Measurements from ENCODE around the gene RARRES1. TPM values are rescaled to one million over a fixed set of nuclear protein-coding genes. Genes with fewer than 3 reads are reported as not detected.
A peak's percentile ranks its signal among the peaks of the same experiment; 100 is the strongest.

The RARRES1 gene
- total RNA-seq, 2 experiments from 2014 or later: not detected

DNA sequence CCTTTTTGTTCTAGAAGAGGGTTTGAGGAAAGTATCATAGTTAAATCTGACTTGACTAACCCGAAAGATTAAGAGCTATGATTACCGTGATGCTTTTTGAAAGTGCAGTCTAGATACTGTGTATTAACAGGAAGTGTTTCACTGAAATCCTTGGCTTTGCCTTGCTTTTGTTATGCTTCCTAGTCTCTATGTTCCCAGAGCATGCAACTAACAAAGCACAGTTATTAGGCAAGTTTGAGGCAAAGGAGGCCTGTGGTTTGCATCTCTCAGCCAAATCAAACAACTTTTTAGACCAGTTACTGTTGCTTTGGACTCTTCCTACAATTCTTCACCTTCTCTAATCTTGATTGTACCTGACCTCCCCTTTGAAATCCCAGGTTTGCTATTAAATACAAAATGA lies 63.8 kb downstream of the RARRES1 start:
- peaks cover 41% of the 10 kb centered on the region for H3K36me3 Mint-ChIP-seq
- H3K9me3 Mint-ChIP-seq: no peaks in the 10 kb centered on the region
- H3K4me1 Mint-ChIP-seq (ENCODE audit: low read depth): peaks cover 12% of the 10 kb centered on the region
- POLR2A ChIA-PET: no interaction called here
- H3K27me3 Mint-ChIP-seq: no peaks in the 10 kb centered on the region
- H3K4me3 Mint-ChIP-seq: no peak overlapping the region
- no peak for DNase-seq
- intact Hi-C loops (cut with micrococcal nuclease): no loop called here
- no peak overlapping the region for H3K27ac Mint-ChIP-seq
- CTCF ChIA-PET: interaction anchor here (1.0 kb wide), 1 partner anchor 123 kb away, joined by 3 read pairs; no protein-coding TSS in a partner anchor

DNA sequence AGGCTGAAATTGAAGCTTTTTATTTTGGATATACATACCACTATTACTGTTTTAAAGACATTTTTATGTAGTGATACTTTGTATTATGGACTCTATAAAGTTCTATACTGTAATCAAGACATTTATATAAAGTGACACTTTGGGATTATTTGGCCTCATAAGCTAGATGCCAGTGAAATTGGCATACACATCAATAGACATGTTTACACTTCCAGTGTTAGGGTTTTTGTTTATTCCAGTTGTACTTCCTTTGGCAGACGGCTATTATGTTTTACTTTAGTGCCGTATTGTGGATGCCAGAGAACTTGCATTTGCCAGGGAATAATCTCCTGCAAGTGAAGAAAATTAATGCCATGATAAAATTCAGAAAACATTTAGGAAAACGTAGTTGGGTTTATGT lies 65.8 kb downstream of the RARRES1 start:
- Mint-ChIP-seq H3K27ac (no peak overlapping the region), H3K27me3 (no peaks in the 10 kb centered on the region), H3K4me1 (ENCODE audit: low read depth) (peaks cover 4% of the 10 kb centered on the region), H3K4me3 (no peak overlapping the region), H3K9me3 (no peaks in the 10 kb centered on the region), H3K36me3 (peaks cover 44% of the 10 kb centered on the region)
- intact Hi-C loops (cut with micrococcal nuclease): no loop called here
- POLR2A ChIA-PET: no interaction called here
- CTCF ChIA-PET: no interaction called here
- DNase-seq: no peak

DNA sequence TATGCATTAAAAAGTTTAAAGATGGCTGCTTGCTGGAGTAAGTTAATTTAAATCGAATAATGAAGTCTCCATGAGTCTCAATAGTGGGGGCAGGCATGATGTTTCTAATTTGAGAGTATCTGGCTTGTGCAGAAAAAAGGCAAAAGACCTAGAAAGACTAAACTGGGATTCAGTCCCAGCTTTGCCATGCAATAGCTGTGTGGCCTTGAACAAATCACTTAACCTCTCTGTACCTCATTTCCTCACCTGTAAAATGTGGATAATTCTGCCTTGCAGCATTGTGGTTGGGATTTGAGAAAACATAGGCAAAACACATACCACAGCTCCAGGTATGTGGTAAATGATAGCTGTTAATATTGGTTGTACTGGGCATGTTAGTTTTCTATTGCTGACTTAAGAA lies 68.4 kb downstream of the RARRES1 start:
- intact Hi-C loops (cut with micrococcal nuclease): no loop called here
- POLR2A ChIA-PET: interaction anchor here (1.3 kb wide), 1 partner anchor 9 kb away, joined by 5 read pairs; the partner anchor contains the start of gene LXN
- Mint-ChIP-seq H3K27me3 (no peaks in the 10 kb centered on the region), H3K36me3 (peaks cover 46% of the 10 kb centered on the region), H3K4me3 (no peak overlapping the region), H3K9me3 (no peaks in the 10 kb centered on the region), H3K4me1 (ENCODE audit: low read depth) (peaks cover 3% of the 10 kb centered on the region), H3K27ac (no peak overlapping the region)
- CTCF ChIA-PET: interaction anchor here (1.1 to 2.5 kb wide), 2 partner anchors 19 to 63 kb away, joined by 3 to 8 read pairs; partner anchors contain the start of gene GFM1
- DNase-seq: no peak

DNA sequence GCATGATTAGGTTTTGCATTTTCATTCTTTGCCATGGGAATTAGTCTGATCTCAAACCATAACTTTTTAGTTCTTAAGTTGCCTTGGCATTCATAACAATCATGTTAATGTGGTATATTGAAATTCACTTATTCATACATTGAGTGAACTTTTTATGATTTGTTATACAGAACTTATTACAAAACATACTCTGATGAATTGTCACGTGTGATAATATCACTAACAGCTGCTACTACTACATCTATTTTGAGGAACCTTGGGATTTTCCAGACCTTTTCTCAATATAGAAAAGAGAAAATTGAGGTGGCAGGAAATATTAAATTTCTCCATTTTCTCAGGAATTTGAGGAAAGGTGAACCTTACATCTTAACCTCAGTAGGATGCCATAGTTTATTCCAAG lies 69.0 kb downstream of the RARRES1 start:
- CTCF ChIA-PET: interaction anchor here (0.7 to 2.5 kb wide), 3 partner anchors 9 to 130 kb away, joined by 3 to 8 read pairs (median 4); partner anchors contain the start of genes GFM1 and LXN
- intact Hi-C loops (cut with micrococcal nuclease): no loop called here
- Mint-ChIP-seq H3K4me1 (ENCODE audit: low read depth) (peaks cover 5% of the 10 kb centered on the region), H3K36me3 (peaks cover 41% of the 10 kb centered on the region), H3K27ac (no peak overlapping the region), H3K4me3 (no peak overlapping the region), H3K9me3 (no peaks in the 10 kb centered on the region), H3K27me3 (no peaks in the 10 kb centered on the region)
- POLR2A ChIA-PET: interaction anchor here (1.3 kb wide), 1 partner anchor 9 kb away, joined by 5 read pairs; the partner anchor contains the start of gene LXN
- DNase-seq: no peak

DNA sequence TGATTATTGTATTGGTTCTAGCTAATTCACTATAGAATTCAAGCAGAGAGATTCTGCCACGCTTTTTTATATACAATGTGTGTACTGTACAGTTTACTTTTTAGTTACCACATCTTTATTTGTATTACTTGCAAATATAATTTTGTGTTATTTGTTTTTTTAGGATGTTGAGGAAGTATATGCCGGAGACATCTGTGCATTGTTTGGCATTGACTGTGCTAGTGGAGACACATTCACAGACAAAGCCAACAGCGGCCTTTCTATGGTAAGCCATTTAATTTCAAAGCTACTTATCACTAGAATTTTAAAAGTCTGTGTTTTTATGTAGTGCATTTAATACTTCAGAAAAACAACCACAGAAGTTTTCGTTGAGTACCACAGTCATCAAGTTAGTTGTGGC lies 71.5 kb downstream of the RARRES1 start:
- ChIA-PET CTCF (interaction anchor here (1.2 to 4.3 kb wide), 8 partner anchors 10 to 134 kb away, joined by 4 to 66 read pairs (median 21); partner anchors contain the start of genes GFM1 and LXN), POLR2A (no interaction called here)
- no peak for DNase-seq
- Mint-ChIP-seq H3K27ac (no peak overlapping the region), H3K36me3 (peaks cover 44% of the 10 kb centered on the region), H3K4me1 (ENCODE audit: low read depth) (peaks cover 5% of the 10 kb centered on the region), H3K4me3 (no peak overlapping the region), H3K27me3 (no peaks in the 10 kb centered on the region), H3K9me3 (no peaks in the 10 kb centered on the region)
- intact Hi-C loops (cut with micrococcal nuclease): no loop called here

DNA sequence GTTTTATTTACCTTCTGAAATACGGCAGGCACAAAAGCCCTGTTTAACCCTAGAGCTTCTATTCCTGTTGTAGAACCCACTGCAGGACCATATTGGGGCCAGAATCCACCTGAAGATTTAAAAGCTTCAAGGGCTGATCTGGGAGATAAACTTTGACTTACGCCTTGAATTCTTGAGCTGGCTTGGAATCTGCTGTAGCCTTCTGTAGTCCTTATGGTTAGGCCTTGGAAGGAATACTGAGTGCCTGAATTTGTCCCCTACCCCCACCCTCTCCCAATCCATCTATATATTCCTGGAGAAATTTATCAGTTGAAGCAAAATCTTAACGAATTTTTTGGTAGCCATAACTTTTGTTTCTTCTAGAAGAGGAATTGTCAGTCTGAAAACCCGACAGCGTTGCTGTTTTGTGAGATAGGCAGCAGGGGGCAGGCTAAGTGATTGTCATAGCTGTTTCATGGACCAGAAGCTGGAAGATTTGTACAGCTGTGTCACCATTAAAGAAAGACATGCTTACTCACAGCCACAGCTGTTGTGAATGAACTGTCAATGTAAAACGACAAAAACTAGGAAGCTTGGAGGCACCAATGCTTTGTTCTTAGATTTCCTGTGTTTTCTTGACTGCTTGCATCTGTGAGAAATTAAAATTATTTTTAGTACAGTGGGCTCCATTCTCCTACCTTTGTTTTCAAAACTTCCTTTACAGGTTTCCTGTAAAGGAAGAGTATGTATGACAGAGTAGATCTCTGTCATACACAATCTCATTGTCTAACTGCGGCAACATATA lies 72.6 kb downstream of the RARRES1 start:
- peak; percentile 72 for DNase-seq
- Mint-ChIP-seq H3K36me3 (peaks cover 40% of the 10 kb centered on the region), H3K27ac (no peak overlapping the region), H3K27me3 (no peaks in the 10 kb centered on the region), H3K9me3 (no peaks in the 10 kb centered on the region), H3K4me1 (ENCODE audit: low read depth) (peaks cover 5% of the 10 kb centered on the region), H3K4me3 (no peak overlapping the region)
- intact Hi-C loops (cut with micrococcal nuclease): loop anchor here (1.0 kb wide), 3 partner anchors 10 to 132 kb away; partner anchors contain the start of gene LXN
- ChIA-PET CTCF (interaction anchor here (0.5 to 4.3 kb wide), 19 partner anchors 10 to 1303 kb away, joined by 3 to 66 read pairs (median 5); partner anchors contain the start of genes GFM1, LXN and MFSD1), POLR2A (interaction anchor here (0.9 to 1.5 kb wide), 2 partner anchors 15 to 132 kb away, joined by 3 to 9 read pairs; partner anchors contain the start of gene GFM1)

DNA sequence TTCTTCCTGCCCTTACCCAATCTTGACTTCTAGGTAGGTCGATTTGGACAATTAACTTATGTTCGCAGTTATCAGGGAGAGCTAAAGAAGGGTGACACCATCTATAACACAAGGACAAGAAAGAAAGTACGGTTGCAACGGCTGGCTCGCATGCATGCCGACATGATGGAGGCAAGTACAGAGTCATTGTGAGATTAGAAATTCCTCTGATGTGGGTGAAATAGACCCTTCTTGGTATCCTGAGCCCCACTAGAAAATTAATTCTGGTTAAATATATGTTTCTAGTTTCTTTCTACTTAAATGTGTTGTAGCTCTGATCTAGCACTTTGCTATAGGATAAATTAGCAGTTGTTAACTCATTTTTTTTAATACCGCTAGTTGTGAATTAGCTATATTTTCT lies 73.4 kb downstream of the RARRES1 start:
- intact Hi-C loops (cut with micrococcal nuclease): loop anchor here (1.0 kb wide), 3 partner anchors 10 to 132 kb away; partner anchors contain the start of gene LXN
- H3K36me3 Mint-ChIP-seq: peaks cover 33% of the 10 kb centered on the region

DNA sequence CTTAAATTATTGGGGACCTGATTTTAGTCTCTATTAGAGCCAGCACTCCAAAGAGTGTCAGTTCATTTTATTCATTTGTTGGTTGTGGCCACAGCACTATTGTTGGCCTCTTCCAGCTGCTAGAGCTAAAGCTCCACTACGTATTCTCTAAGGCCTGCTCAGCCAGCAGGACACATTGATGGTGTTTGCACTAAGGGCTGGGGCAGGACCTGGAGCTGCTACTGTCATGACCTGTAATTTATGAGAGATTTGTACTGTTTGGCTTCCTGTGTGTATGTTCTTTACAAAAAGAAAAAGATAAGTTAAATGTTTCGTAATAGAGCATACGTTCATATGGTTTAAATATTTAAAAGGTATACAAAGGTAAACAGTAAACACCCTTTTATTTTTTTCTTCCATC lies 79.8 kb downstream of the RARRES1 start:
- Mint-ChIP-seq H3K4me1 (ENCODE audit: low read depth) (peaks cover 6% of the 10 kb centered on the region), H3K36me3 (peaks cover 46% of the 10 kb centered on the region), H3K27ac (no peak overlapping the region), H3K27me3 (no peaks in the 10 kb centered on the region), H3K4me3 (no peak overlapping the region), H3K9me3 (no peaks in the 10 kb centered on the region)
- CTCF ChIA-PET: interaction anchor here (1.4 to 1.7 kb wide), 2 partner anchors 8 to 19 kb away, joined by 5 to 9 read pairs; partner anchors contain the start of genes GFM1 and LXN
- DNase-seq: no peak
- POLR2A ChIA-PET: no interaction called here
- intact Hi-C loops (cut with micrococcal nuclease): no loop called here

More for the DNA sequence above, 73.4 kb downstream of the RARRES1 start:
- Mint-ChIP-seq H3K9me3 (no peaks in the 10 kb centered on the region), H3K27ac (no peak overlapping the region), H3K4me1 (ENCODE audit: low read depth) (peaks cover 5% of the 10 kb centered on the region), H3K27me3 (no peaks in the 10 kb centered on the region), H3K4me3 (no peak overlapping the region)
- POLR2A ChIA-PET: interaction anchor here (0.9 to 1.5 kb wide), 2 partner anchors 14 to 132 kb away, joined by 3 to 9 read pairs; partner anchors contain the start of gene GFM1
- CTCF ChIA-PET: interaction anchor here (0.9 to 4.3 kb wide), 12 partner anchors 9 to 143 kb away, joined by 3 to 66 read pairs (median 12); partner anchors contain the start of genes GFM1, LXN and MFSD1
- DNase-seq: no peak

DNA sequence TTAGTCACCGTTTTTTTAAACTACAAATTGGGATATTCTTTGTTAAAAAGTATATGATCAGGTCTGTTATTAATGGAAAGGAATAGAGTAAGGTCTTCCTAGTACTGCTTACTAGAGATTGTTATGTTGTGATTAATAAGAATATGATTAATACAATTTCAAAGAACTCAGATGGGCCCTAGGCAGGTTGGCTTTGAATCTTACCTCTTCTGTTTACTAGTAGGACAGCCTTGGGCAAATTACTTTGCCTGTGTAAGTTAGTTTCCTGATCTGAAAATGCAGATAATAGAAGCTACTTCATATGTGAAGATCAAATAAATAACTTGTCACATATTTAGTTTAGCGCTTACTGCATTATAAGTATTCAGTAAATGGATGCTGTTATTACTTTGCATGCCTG lies 81.1 kb downstream of the RARRES1 start:
- intact Hi-C loops (cut with micrococcal nuclease): no loop called here
- no peak for DNase-seq
- H3K4me3 Mint-ChIP-seq: no peak overlapping the region
- CTCF ChIA-PET: interaction anchor here (1.4 to 4.4 kb wide), 2 partner anchors 9 to 21 kb away, joined by 5 to 21 read pairs; partner anchors contain the start of gene LXN
- no peaks in the 10 kb centered on the region for H3K27me3 Mint-ChIP-seq
- peaks cover 12% of the 10 kb centered on the region for H3K4me1 Mint-ChIP-seq (ENCODE audit: low read depth)
- H3K9me3 Mint-ChIP-seq: no peaks in the 10 kb centered on the region
- no peak overlapping the region for H3K27ac Mint-ChIP-seq
- POLR2A ChIA-PET: no interaction called here
- H3K36me3 Mint-ChIP-seq: peaks cover 45% of the 10 kb centered on the region

DNA sequence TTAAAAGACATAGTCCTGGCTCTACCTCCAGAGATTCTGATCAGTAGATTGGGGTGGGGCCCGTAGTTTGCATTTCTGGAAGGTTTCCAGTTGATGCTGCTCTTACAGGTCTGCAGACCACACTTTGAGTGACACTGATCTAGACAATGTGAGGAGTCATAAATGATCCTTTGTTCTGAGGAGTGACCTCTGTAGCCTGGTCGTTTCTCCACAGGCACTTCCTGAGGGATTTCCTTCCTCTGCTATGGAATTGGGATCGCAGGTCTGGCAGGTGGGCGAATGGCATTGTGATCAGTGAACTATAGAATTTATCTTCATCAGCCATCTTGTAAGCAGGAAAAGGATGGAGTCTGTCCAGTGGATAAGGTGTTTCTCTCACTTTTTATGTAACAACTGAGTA lies 82.5 kb downstream of the RARRES1 start:
- H3K9me3 Mint-ChIP-seq: no peaks in the 10 kb centered on the region
- peak overlapping the region; percentile 46 for H3K27ac Mint-ChIP-seq
- DNase-seq: no peak
- H3K4me1 Mint-ChIP-seq (ENCODE audit: low read depth): peaks cover 22% of the 10 kb centered on the region
- POLR2A ChIA-PET: no interaction called here
- H3K36me3 Mint-ChIP-seq: peaks cover 40% of the 10 kb centered on the region
- intact Hi-C loops (cut with micrococcal nuclease): loop anchor here (1.0 to 10.0 kb wide), 3 partner anchors 10 to 1485 kb away; partner anchors contain the start of gene CCNL1
- no peak overlapping the region for H3K4me3 Mint-ChIP-seq
- CTCF ChIA-PET: interaction anchor here (4.4 kb wide), 1 partner anchor 10 kb away, joined by 21 read pairs; no protein-coding TSS in a partner anchor
- H3K27me3 Mint-ChIP-seq: no peaks in the 10 kb centered on the region
